Lung (tissue), 12 donors: ENCODE measurements around the gene HOTAIR. TPM values are rescaled to one million over a fixed set of nuclear protein-coding genes. Genes with fewer than 3 reads are reported as not detected.

ENCODE experiments used
- ATAC-seq: fragments of 200-7000 bp; cut with Tn5 transposase; one replicate; pipeline ENCODE4 v1.9.1; 2020; ENCODE audit warnings: moderate number of reproducible peaks; ENCODE audit not compliant: insufficient read depth, low FRiP score
- DNase-seq, 3 donors: peaks; one replicate each; pipeline ENCODE4 v3.0.0-alpha.2; 2013 to 2017
- H3K27ac ChIP-seq, 2 donors: one replicate each; pipeline ENCODE4 v1.5.1; 2013; ENCODE audit warnings: mild to moderate bottlenecking in 2 of 2, moderate library complexity in 2 of 2, control low read depth in 1 of 2, inconsistent platforms in 1 of 2, low read depth in 1 of 2, low read length in 1 of 2
- H3K27me3 ChIP-seq, 3 donors: one replicate each; pipeline ENCODE4 v1.5.1; 2013; ENCODE audit warnings: low read length in 2 of 3; ENCODE audit not compliant: control insufficient read depth in 3 of 3, insufficient read depth in 3 of 3
- H3K36me3 ChIP-seq, 4 donors: one replicate each; pipeline ENCODE4 v1.5.1; 2013; ENCODE audit warnings: low read length in 4 of 4, mild to moderate bottlenecking in 1 of 4, moderate library complexity in 1 of 4; ENCODE audit not compliant: control insufficient read depth in 4 of 4, insufficient read depth in 4 of 4
- H3K4me1 ChIP-seq, 5 donors: one replicate each; pipeline ENCODE4 v1.5.1; 2013; ENCODE audit warnings: low read length in 5 of 5, mild to moderate bottlenecking in 2 of 5, moderate library complexity in 1 of 5; ENCODE audit not compliant: control insufficient read depth in 5 of 5, insufficient read depth in 5 of 5
- H3K4me3 ChIP-seq: one replicate; pipeline ENCODE4 v1.5.1; 2013; ENCODE audit warnings: mild to moderate bottlenecking, control low read depth, moderate library complexity
- H3K9ac ChIP-seq, 2 donors: one replicate each; pipeline ENCODE4 v1.5.1; 2013; ENCODE audit warnings: low read length in 2 of 2, control low read depth in 1 of 2; ENCODE audit not compliant: insufficient read depth in 1 of 2
- H3K9me3 ChIP-seq, 4 donors: one replicate each; pipeline ENCODE4 v1.5.1; 2013; ENCODE audit warnings: low read length in 3 of 4, mild to moderate bottlenecking in 1 of 4, moderate library complexity in 1 of 4; ENCODE audit not compliant: control insufficient read depth in 4 of 4, insufficient read depth in 3 of 4
- WGBS, 2 donors: extraction: QIAGEN DNeasy Blood & Tissue Kit; methylation state at CpG; one replicate each; pipeline ENCODE4 v1.1.7; 2013; 5-methylcytosine and 5-hydroxymethylcytosine counted together
- polyA plus RNA-seq, 2 donors: library from polyadenylated mRNA; stranded (reverse); fragments of 200-250 nt; gene quantifications; one replicate each; pipeline ENCODE4 v1.2.1, GENCODE V29; 2013
- total RNA-seq, 2 donors: library from RNA; depleted of rRNA in 1 of 2; stranded (reverse); fragments of >200 nt in 1 of 2; gene quantifications; one replicate each; pipeline ENCODE4 v1.2.1, GENCODE V29; 2014 to 2021
- TF ChIP-seq, protein P1 (sequence below): IDR thresholded peaks from 2 replicates; pipeline ENCODE4 v1.5.1; 2012; ENCODE audit warnings: mild to moderate bottlenecking; ENCODE audit errors: control extremely low read depth, extremely low read depth
- donor health status: control.
- donor health status: control.
- donor health status: Bipolar disorder and iron deficiency.
- donor health status: healthy.
- donor health status: DM: yes; HTN: yes; CAD: no.

The HOTAIR gene
- total and polyA plus RNA-seq, 4 donors = 0.15 TPM; not detected in 3

DNA sequence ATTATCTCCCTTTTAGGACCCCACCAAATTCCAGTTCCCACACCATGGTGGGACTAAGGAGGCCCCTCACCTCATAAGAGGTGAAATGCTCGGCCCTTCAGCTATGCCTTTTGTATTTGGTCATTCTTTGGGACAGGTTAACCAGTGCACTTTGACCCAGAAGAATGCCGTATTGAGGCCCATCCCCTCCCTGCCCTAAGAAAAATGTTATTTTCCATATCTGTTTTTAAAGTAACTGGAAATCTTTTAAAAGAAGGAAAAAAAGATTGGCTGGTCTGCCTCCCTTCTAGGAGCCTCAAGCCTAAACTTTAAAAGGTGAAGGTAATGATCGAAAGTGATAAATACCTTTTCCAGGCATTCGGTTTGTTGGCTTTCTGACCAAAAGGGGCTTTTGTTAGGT lies 41.8 kb downstream of the HOTAIR start:
- Histone ChIP-seq H3K9me3 (peaks cover 0 to 21% (median 0%) of the 10 kb centered on the region in 4 donors), H3K36me3 (no peaks in the 10 kb centered on the region), H3K27me3 (peaks cover 29 to 100% (median 99%) of the 10 kb centered on the region in 3 donors), H3K9ac (no peak overlapping the region), H3K27ac (no peak overlapping the region), H3K4me1 (peaks cover 0 to 2% (median 0%) of the 10 kb centered on the region in 5 donors), H3K4me3 (no peak overlapping the region)
- TF ChIP-seq, protein P1, sequence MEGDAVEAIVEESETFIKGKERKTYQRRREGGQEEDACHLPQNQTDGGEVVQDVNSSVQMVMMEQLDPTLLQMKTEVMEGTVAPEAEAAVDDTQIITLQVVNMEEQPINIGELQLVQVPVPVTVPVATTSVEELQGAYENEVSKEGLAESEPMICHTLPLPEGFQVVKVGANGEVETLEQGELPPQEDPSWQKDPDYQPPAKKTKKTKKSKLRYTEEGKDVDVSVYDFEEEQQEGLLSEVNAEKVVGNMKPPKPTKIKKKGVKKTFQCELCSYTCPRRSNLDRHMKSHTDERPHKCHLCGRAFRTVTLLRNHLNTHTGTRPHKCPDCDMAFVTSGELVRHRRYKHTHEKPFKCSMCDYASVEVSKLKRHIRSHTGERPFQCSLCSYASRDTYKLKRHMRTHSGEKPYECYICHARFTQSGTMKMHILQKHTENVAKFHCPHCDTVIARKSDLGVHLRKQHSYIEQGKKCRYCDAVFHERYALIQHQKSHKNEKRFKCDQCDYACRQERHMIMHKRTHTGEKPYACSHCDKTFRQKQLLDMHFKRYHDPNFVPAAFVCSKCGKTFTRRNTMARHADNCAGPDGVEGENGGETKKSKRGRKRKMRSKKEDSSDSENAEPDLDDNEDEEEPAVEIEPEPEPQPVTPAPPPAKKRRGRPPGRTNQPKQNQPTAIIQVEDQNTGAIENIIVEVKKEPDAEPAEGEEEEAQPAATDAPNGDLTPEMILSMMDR = no peak
- no peak for ATAC-seq
- DNase-seq = no peak
- 37 to 39% methylated on average over 4 of the region's 4 CpGs for WGBS, 2 donors

GRCh38 chr12:53931844-53932581 lies 42.7 kb downstream of the HOTAIR start:
- DNase-seq (no peak), ATAC-seq (no peak)
- H3K27me3 ChIP-seq = peaks cover 31 to 100% (median 98%) of the 10 kb centered on the region in 3 donors
- TF ChIP-seq, protein P1 = no peak
- H3K4me3 ChIP-seq = no peak overlapping the region
- H3K9ac ChIP-seq = no peak overlapping the region
- H3K4me1 ChIP-seq = peaks cover 0 to 3% (median 0%) of the 10 kb centered on the region in 5 donors
- H3K36me3 ChIP-seq = no peaks in the 10 kb centered on the region
- H3K27ac ChIP-seq = no peak overlapping the region
- H3K9me3 ChIP-seq = peaks cover 0 to 21% (median 0%) of the 10 kb centered on the region in 4 donors
- 34 to 35% methylated on average over 4 of the region's 4 CpGs for WGBS, 2 donors

DNA sequence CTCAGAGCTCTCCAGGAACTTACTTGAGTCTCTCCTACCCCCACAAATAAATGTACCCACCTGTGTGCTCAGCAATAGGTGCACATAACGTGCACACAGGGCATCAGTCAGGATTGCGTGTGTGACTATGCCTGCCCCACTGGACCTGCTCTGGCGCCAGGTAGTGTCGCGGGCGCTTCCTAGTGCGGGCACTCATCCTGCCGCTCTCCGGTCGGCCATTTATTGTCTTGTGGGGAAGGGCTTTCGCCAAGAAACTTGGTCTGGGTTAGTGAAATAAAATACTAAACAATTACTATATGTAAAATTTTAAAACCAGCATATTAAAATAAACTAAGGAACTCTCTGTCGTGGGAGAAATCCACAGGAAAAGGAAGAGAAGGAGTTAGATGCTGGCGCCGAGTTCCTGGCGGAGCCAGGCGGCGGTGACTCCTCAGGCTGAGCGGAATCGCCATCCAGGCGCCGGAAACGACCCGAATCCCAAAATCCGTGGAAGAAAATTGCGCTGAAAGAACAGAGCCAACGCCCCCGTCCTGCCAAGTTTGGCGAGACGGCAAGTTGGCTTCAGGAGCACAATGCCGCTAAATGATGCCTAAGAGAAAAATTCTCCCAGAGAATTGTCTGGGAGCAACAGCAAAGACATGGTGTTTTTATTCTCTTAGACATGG lies 44.0 kb downstream of the HOTAIR start:
- DNase-seq = no peak
- TF ChIP-seq, protein P1 = no peak

More for the DNA sequence above, 44.0 kb downstream of the HOTAIR start:
- peaks cover 0 to 18% (median 0%) of the 10 kb centered on the region in 4 donors for H3K9me3 ChIP-seq
- H3K27me3 ChIP-seq = peaks cover 40 to 100% (median 99%) of the 10 kb centered on the region in 3 donors
- ATAC-seq = no peak
- WGBS, 2 donors = 7 to 8% methylated on average over 30 of the region's 30 CpGs
- peaks cover 0 to 3% (median 0%) of the 10 kb centered on the region in 5 donors for H3K4me1 ChIP-seq
- H3K4me3 ChIP-seq = no peak overlapping the region
- no peak overlapping the region for H3K27ac ChIP-seq
- no peaks in the 10 kb centered on the region for H3K36me3 ChIP-seq
- no peak overlapping the region for H3K9ac ChIP-seq
